HG03571 (cell line): Measurements from ENCODE around the gene SMC6.

ENCODE experiments used
- ATAC-seq: cut with Tn5 transposase; IDR thresholded peaks from one replicate; pipeline ENCODE4 v1.9.1; 2021; ENCODE audit not compliant: unreplicated experiment

SMC6 gene

DNA sequence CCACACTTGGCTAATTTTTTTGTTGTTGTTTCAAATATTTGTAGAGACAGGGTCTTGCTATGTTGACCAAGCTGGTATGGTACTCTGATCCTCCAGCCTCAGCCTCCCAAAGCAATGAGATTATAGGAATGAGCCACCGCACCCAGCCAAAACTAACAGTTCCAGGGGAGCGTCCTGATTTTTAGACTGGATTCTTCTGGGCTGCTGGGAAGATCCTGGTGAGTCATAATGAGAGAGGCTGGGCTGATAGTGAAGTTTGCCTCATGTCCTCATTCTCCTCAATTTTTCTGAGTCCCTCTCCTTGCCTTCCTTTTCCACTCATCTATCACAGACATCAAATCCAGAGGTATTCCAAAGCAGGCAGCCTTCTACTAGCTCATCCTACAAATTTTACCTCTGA lies 131.8 kb downstream of the SMC6 start:
- ATAC-seq = no peak

DNA sequence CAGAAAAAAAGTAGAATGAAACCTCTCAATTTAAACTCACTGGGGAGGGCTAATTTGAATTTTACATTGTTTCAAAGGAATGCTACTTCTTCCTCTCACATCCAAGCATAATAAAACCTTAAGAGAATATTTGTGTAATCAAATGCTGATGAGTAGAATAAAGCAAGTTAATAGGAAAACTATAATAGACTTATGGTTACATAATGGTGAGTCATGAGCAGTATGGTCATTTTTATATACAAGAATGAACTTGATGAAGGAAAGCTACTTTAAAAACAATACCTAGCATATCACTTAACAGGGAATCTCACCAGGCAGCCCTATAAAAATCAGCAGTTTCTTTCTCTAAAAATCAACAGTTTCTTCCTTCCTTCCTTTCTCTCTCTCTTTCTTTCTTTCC lies 132.8 kb downstream of the SMC6 start:
- no peak for ATAC-seq

DNA sequence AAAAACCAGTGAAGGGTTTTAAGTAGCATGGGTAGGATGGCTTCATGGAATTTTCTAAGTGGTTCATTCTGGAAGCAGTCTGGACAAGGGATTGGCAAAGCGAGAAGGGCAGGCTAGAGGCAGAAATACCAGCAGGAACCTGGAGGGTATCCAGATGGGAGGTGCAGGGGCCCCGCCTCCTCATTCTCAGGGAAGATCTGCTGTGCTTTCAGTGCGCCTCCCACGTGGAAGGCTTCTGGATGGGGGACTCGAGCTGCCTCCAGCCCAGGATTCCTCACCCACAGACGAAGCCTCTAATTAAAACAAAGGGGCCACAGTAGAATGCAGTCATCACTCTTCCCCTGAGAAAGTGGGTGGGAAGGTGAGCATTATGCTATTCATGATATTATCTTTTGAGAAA lies 133.3 kb downstream of the SMC6 start:
- no peak for ATAC-seq

DNA sequence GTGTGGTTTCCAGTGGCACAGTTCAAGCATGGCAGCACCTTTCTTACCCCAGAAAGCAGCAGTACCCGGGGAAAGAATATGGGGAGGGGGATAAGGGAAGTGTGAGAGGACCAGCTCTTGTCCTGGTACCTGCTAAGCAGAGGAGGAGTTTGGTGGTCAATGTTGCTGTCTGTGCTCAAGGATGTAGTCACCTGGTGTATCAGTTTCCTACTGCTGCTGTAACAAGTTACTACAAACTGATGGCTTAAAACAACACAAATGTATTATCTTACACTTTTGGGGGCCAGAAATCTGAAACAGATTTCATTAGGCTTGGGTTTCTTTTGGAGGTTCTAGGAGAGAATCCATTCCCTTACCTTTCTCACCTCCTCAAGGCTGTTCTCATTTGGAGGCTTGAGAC lies 135.7 kb downstream of the SMC6 start:
- no peak for ATAC-seq

DNA sequence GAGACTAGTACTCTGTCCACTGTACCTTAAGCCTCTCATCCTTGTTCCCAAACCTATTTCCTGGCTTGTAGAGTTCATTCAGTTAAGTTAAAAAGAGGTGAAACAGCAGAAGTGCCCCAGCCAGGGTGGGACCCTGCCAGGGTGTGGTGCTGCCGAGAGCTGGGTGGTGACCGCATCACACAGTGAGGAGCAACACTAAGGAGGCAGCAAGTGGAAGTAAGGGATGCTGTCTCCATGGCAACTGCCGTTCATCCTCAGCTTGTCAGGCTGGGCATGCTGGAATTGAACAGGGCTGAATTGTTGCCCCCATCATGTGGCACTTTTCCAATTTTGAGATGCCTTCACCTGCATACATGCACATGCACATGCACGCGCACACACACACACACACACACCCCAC lies 136.1 kb downstream of the SMC6 start:
- ATAC-seq = no peak

DNA sequence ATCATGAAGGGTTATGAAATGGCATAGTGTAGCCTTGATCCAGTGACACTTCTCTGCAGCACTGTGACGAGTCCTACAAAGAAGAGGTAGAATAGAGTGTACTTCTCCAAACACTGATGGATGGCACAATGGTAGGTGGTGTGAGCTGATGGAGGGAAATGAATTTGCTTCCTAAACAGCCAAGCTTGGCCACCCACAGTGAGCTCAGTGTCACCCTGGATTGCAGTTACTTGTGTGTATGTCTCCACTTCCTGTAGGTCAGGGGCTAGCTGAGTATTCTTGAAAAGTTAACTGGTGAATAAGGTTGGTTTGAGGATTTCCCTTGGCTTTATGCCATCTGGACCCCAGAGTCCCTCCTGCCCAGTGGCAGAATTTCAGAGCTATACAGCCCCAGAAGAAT lies 137.2 kb downstream of the SMC6 start:
- ATAC-seq = no peak

DNA sequence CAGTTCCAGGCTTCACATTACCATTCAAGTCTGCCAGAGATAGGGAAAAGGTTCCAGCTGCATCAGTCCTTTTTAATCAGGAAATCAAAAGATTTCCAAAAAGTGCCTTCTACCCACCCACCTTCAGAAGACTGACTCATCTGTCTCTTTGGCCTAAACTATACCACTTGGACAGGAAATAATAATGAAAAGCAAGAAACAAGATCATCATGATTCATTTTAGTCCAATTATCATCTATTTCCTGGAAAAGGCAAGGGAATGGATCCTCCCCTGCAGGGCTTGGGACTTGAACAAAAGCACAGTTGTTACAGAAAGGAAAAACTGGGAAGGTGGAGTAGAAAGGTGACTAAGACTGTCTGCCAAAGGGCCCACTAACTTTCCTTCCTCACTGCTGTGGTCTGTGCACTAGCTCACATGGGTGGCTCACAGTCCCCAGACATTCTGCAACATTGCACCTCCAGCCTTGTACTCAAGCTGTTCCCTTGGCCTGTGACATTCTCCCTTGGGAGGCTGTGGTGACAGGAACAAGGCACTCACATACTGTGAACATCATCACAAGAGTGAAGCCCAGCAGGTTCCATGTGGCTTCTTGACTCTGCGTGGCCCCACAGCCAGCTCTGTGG lies 137.8 kb downstream of the SMC6 start:
- ATAC-seq = no peak

DNA sequence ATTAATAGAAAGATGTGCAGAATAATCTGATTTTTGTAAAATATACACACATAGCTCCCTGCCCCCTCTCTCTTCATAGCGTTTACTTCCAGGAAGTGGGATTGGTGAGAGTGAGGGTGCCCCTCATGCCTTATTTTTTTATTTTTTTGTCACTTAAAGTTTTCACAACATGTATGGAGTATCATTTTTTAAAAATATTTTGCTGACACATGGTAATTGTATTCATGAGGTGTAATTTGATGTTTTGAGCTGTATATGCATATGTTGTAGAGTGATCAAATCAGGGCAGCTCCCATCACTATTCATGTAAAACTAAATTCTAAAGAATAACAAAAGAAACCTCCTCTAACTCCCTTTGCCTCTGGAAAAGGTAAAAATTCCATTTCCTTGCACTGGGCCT lies 138.5 kb downstream of the SMC6 start:
- ATAC-seq = no peak

DNA sequence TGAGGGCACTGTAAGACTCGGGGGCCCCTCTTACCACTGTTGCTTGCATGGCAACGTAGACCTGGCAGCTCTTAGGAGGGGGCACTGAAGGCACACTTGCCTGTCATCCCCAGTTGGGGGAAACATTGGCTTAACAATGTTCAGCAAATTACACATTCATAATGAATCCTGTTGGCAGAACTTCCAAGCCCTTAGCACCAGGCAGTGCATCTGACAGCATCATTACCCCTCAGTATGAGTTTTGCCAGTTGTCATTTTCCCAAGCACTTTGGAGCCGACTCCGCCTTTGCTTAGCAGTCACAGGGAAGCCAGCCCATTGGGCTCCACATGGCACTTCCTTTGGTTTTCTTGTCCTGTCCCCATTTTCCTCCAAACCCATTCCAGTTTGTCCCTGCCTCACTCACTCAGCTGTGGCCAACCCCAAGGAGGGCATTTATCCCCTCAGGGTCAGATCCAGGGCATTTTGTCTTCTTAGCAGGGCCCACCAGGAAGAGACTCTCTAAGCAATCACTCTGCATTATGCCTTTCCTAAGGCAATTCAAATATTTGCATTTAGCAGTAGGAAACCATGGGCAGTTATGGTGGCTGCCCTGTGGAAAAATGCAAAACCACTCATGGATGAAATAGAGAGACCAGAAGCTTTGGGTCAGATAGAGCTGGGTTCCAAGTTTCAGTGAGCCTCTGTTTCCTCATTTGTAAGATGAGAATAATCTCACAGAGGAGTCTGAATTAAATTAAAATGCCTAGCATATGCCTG lies 139.3 kb downstream of the SMC6 start:
- no peak for ATAC-seq
